Hematopoietic multipotent progenitor cell treated with erythropoietin and hydrocortisone succinate and interleukin-3 and kit ligand, for 17 days (in vitro differentiated cells): ENCODE measurements around the gene LHFPL6.
"Not testable (repeated sequence)": the region's sequence is repeated elsewhere in the genome, so short reads cannot be mapped to it uniquely, and the experiment has no call there.

Experiments used
- DNase-seq: peaks from one replicate; pipeline ENCODE4 v3.0.0-alpha.2; 2015; ENCODE audit warnings: low spot score

LHFPL6 gene

DNA sequence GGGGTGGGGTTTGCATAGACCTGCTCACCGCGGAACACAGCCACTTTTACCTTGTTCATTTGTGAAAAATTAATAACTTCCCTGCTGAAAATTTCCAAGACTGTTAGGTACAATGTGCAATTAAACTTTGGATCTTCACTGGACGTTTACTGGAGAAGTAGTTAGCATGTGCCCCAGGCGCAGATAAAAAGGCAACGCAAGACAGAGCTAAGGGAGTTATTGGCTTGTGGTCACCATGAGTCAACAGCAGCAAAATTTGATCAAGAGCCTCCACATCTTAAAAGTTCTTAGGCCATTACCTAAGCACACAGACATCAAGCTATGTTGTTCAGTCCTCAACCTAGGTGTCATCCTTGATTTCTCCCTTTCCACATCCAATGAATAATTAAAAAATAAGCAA, 257.0 kb downstream of the LHFPL6 start:
- no peak for DNase-seq

DNA sequence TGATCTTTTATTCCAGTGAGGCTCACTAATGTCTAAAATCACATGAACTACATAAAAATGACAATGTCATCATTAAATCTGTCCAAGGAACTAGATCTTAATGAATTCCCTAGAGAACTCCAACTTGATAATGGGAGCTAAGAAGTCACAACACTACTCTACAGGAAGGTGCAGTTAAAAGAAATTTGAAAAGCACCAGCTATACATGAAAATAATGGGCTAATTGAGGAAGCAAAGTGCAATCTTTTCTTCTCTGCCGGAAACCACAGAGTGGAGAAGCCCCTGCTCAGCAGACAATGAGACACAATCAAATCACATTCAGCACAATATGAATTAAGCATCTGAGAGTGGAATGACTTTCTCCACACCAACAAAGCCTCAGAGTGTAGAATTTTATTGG, 261.7 kb downstream of the LHFPL6 start:
- no peak for DNase-seq

DNA sequence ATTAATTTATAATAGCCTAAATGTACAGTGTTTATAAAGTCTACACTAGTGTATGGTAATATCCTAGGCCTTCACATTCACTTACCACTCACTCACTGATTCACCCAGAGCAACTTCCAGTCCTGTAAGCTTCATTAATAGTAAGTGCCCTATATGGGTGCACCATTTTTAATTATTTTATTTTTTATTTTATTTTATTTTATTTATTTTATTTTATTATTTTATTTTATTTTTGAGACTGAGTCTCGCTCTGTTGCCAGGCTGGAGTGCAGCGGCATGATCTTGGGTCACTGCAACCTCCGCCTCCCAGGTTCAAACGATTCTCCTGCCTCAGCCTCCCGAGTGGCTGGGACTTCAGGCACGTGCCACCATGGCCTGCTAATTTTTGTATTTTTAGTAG, 264.9 kb downstream of the LHFPL6 start:
- DNase-seq, result not testable (repeated sequence)

DNA sequence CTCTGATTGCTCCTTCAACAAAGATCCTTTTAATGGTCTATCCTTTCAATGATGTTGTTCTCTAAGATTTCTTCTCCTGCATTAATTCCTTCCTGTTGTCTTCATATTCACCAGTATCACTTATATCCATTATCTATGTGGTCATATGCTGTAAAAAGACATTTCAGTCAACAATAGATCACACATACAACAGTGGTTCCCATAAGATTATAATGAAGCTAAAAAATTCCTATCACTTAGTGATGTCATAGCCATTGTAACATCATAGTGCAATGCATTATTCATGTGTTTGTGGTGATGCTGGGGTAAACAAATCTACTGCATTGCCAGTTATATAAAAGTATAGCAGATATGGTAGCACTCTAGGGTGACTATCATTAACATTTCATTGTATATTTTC, 266.1 kb downstream of the LHFPL6 start:
- DNase-seq, result no peak

DNA sequence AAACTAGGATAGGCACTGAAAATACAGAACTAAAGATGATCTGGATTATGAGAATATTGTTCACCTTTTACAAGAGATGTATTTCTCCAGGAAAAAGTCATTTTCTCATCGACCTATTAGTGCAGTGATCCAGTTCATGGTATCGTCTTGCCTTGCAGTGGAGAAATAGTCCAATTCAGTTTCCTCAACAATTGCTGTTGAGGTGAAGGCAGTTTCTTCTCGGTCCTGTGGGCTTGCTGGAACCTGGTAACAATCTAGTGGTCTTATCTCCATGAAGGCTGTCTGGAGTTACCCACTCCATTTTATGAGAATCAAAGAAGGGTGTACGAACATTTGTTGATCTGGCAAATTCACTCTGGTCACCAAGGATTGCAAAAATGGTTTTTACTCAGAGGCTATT, 266.8 kb downstream of the LHFPL6 start:
- no peak for DNase-seq

DNA sequence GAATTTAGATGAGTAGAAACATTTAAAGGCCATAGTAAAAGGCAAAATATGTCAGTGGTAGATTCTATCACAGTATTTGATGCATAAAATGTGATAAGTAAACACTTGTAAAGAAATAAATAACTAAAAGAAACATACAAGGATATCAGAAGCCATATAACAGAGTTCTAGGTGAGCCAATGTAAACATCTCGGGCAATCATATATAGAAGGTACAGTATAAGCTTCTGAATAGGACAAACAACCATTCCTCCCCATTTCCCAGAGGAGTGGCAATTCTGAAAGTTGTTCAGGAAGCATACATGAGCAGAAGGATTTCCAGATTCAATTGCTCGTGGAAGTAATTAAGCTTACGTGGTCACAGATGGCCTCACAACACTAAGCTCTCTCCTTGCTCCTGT, 267.3 kb downstream of the LHFPL6 start:
- no peak for DNase-seq

DNA sequence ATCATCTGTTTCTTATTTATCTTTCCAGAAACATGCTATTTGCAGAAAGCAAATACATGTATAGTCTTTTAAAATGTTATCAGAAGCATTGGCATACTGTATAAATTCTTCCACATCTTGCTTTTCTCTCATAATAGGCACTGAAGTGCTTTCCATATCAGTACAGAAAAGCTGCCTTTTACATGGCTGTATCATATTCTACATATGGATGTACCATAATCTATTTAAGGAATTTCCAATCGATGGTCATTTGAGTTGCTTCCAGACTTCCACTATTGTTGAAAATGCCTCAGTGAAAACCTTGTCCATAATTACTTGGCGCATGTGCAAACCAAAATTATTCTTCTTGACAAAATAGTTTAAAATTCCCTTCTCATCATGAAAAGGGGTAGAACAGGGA, 272.5 kb downstream of the LHFPL6 start:
- no peak for DNase-seq

DNA sequence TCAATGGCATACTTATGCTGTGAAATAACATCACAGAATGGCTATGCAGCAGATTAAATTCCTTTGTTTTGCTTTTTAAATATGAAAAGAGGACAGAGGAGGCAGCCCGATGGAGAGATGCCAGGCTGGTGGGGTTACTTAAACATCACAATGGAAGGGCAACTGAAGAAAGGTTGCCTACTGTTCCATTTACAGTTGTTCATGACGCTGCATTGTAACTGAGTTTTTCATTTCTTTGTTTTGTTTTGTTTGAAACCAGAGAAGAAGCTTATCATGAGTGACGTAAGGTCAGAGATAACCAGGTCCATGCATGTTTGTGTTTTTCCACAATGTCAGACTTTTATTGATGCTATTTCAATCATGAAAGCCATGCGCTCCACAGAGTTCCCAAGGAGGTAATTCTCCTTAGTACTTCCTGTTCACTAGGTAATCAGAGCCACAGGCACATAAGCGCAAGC, 273.8 kb downstream of the LHFPL6 start:
- DNase-seq, result no peak

DNA sequence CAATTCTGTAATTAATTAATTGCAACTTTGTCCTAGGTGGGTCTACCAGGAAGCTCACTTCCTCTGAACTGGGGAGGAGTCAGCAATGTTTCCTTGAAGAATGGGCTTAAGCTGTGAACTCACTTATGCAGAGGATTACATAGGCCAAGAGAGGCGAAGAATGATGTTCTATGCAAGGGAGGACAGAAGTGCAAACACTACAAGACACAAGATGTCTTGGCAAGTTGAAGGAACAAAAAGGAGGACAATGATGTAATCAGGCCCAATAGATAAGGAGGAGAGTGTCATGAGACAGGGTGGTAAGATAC, 275.9 kb downstream of the LHFPL6 start:
- DNase-seq, result no peak

DNA sequence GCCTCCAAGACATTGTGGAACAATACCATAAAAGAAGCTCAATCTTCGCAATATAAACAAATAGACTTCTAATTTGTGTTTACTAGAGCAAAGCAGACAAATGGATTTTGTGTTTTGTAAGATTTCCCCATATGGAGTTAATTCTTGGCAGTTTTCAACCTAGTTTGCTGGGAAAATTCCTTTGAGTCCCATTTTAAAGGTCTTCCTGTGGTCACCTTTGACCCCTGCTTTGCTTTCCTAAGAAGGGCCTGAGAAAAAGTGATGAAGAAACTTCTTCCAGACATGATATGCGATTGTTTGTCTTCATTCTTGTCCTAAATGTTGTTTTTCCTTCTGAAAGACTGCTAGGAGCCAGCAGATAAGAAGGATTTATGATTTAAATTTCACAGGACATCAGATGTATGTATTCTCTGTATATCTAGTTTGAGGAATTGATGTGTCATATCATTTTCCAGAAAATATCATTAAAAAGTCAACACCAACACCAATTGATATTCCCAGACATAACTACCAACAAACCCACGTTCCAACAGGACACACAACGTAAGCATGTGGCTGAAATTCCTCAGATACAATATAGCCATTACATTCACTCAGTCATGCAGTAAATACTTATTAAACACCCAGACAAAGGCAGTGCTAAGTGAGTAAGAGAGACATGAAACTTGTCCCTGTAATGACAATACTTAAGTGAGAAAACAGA, 276.4 kb downstream of the LHFPL6 start:
- no peak for DNase-seq

DNA sequence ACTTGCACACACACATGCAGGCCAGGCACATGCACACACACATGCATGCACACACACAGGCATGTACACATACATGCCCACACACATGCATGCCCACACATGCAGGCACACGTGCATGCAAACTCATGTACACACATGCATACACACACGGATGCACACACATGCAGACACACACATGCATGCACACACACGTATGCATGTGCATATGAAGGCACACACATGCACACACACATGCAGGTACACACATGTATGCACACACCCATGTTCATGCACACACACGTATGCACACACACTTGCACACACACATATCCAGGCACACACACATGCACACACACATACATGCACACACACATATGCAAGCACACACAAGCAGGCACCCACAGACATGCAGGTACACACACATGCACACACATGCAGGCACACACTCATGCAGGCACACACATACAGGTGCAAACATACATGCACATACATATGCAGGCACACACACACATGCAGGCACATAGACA, 278.1 kb downstream of the LHFPL6 start:
- DNase-seq, result no peak

DNA sequence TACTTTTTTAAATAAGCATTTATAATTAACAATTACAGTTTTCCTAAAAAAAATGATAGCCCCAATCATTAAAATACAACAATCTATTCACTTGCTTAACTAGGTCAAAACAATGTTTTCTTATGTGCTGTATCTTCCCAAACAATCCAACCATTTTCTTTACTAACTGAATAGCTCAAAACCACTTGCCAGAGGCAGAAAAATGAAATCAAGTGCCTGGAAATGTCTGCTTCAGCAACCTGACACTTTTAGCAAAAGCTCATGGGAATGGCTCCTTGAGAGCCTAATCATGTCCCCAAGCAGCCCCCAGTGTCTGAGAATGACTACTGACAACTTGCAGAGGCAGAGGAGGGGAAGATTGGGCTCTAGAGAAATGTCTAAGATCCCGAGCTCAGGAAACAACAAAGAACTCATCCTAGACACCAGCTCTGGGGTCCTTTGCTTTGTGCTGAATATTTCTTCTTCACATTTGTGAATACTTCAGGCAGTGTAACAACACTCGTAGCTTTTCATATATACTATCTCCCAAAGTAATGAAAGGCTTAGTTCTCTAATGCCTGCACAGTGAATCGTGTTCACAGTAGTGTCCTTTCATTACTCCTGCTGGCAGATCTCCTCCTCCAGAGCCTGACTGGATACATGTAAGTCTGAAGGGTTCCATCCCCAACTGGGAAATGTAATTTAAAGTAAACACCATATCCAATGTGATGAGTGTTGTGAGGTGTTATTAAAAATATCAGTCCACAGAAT, 280.0 kb downstream of the LHFPL6 start:
- no peak for DNase-seq

DNA sequence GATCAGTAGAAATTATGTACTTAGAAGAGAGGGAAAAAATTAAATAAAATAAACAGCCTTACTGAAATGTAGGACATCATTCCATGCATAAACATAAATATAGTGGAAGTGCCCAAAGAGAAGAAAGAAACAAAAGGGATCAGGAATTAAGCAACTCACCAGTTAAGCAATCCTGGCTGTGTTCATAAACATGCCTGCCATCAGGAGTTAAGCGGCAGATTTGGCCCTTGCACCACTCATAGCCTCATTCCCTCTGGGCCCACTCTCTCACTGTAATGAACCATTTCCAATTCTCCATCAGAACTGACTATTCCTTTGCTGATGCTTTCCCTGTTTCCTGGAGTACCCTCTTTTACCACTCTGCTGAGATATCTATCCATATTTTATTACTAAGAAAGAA, 281.4 kb downstream of the LHFPL6 start:
- DNase-seq, result no peak

DNA sequence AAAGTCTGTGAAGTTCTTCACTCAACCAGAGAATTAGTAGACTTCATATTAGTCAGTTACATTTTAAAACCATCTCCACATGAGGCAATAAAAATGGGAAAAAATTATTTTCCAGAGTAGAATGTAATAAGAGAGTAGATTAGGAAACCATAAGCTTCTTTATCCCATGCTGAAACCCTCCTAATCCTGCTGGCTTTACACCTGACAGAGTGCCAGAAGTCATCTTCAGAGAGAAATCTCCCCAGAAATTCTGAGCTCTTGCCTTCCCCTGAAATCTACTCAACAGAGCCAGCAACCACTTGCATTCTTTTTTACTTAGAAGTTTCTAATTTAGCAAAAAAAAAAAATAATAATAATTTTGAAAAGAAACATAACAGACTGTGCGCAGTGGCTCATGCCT, 284.8 kb downstream of the LHFPL6 start:
- DNase-seq, result no peak

DNA sequence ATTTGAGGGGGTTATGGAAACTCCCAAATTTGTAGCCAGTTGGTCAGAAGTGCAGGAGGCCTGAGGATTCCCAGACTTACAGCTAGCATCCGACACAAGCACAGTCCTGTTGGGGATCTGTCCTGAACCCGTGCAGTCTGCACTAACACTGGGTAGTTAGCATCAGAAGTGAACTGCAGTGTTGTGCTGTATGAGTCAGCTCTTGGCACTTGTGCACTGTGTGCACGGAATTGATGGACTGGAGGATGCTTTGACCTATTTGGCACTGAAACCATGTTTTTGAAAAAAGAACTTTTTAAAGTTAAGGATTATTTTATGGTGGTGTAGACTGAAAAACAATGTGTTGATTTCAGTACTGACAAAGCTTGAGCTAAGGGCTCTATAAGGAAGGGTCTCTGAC, 285.7 kb downstream of the LHFPL6 start:
- no peak for DNase-seq

DNA sequence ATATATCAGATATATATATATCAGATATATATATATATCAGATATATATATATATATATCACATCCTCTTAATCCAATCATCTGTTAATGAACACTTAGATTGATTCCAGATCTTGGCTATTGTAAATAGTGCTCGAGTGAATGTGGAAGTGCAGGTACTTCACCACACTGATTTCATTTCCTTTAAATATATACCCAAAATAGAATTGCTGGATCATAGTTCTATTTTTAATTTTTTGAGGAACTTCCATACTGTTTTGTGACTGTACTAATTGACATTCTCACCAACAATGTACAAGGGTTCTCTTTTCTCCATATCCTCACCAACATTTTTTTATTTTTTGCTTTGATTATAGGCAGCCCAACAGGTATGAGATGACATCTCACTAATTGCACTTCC, 287.2 kb downstream of the LHFPL6 start:
- no peak for DNase-seq

DNA sequence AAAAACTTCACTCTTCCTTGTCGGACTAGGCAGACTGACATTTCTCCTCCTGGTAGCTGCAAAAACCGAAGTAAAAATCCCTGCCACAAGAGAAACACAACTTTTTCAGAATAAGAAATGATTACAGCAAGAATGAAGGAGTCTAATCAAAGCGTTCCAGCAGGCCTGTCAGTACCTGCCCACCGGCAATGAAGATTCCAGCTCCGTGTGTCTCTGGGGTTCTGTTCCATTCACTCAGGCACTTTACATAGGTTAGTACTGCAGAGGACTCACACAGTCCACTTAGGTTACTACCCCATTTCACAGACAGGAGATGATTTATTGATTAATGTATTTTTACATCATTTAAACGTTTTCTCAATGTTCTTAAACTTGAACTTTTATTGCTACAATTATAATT, 289.3 kb downstream of the LHFPL6 start:
- no peak for DNase-seq

DNA sequence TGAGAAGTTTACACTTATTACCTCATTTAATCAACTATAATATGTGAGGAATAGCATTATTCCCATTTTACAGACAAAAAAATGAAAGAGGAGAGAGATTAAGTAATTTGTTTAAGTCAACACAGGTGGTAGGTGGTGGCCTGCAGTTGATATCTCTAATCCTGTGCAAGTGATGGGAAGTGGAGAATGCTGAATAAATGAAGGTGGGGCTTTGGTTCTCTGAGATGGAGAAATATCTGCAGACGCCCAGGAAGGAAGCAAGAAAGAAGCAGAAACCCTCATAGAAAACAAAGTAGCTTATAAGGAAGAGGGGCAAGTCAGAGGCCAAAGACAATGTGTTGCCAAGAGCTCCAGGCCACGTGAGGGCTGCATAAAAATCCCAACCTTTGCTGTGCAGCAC, 290.4 kb downstream of the LHFPL6 start:
- DNase-seq, result no peak

DNA sequence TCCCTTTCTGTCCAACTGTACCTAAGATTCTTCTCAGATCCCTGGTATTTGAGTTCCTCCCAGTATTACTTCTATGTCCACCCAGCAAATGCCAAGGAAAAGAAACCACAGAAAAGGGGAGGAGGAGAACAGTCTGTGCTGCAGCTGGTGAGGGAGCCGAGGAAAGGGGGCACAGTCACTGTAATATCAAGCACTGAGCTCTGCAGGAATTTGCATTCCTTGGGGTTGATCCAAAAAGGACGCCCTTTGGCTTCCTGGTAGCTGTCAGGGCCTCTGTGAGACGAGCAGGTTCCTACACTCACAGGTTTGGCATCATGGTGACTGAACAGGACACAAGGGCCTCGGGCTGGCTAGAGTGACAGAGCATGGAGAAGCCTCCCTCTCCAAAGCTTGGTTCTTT, 291.4 kb downstream of the LHFPL6 start:
- no peak for DNase-seq

DNA sequence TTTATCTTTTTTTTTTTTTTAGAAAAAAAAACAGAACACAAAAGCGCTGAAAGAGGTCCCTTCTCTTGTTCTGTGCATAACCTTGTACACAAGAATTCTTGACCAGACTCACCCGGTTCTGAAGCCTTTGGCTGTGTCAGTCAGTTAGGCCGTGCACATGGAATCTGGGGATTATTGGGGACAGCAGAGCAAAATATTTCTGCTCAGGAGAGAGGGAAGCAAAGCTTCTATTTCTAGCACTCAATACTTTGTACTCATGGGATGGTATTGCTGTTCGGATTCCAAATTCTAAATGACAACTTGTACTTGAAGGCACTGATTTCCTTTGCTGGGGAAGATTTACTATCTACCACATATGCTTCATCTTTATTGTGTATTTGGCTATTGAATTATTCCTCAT, 292.0 kb downstream of the LHFPL6 start:
- no peak for DNase-seq

DNA sequence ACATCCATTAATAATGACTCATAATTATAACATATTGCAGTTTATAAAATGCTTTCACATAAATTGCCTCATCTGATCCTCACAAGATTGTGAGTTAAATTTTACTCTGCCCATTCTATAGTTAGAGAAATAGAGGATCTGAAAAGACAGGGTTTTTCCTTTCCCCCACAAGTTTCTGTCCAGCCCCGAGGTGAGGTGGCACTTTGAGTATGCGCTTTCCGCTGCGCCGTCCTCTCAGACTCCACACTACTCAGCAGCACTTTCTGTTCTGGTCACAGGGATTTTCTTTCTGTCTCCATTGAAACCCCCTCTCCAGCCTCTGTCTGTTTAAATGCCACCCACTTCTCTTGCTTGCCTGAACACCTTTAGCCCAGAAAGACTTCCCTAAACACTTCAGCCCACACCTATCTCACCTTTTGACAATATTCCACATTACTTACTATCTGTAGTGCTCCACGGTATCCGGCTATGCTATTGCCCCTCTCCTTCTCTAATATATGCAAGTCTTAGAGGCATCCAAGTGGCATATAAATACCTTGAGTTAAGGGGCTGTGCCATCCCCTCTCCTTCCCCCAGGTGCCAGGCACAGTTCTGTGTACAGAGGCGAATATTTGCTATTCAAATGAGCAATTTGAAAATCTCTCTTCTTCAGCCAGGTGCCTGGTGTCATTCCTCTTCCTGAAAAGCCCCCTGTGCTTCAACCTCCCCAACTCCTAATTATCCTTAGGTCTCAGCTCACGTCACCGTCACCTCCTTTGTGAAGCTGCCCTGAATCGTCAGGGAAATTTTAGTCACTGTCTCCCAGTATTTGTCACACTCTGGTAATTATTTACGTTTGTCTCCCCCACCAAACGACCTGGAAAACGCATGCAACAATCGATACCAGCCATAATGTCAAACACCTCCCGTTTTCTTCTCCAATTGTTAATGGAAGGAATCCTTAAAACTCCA, 296.1 kb downstream of the LHFPL6 start:
- DNase-seq, result no peak

DNA sequence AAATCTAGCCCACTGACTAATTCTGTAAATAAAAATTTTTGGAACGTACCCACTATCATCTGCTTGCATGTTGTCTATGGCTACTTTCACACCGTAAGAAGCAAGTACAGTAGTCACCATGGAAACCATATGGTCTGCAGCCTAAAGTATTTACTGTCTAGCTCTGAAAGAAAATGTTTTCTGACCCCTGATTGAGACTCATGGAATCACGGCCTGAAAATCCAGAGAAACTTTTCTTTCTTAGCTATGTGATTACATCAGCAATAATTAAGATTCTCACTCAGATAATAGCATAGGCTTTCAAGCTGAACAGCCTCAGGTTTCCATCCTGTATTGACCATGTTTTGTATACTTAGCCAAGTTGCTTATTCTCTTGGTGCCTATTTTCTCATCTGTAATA, 300.2 kb downstream of the LHFPL6 start:
- DNase-seq, result no peak

DNA sequence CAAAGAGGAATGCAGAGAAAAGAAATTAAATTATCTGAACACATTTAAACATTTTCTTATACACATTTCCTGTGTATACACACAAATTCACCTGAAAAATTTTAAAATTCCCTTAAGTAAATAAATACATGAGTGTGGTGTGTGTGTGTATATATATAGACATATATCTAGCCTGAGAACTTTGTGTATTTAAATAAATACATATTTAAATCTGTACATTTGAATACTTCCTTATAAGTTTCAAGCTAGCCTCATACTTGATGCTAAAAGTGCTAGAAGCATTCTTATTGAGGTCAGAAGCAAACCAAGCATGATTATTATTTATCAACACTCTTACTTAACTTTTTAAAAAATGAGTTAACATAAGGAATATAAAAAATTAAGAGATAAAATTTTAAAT, 304.0 kb downstream of the LHFPL6 start:
- no peak for DNase-seq
